ENCODE data around the gene TACC2.

TACC2 gene

GRCh38 chr10:121998462-121998861 lies 9.5 kb downstream of the TACC2 start:
- ChIA-PET POLR2A (no interaction called here), CTCF (no interaction called here)
- H3K4me3 ChIP-seq (ENCODE audit: low read depth, low read length), result no peak overlapping the region
- no peak for TF ChIP-seq CTCF (IDR thresholded peaks at IDR 0.05; ENCODE audit: insufficient read depth, low read length, missing control alignments)
- no peak for DNase-seq (ENCODE audit: low read depth, low spot score)

DNA sequence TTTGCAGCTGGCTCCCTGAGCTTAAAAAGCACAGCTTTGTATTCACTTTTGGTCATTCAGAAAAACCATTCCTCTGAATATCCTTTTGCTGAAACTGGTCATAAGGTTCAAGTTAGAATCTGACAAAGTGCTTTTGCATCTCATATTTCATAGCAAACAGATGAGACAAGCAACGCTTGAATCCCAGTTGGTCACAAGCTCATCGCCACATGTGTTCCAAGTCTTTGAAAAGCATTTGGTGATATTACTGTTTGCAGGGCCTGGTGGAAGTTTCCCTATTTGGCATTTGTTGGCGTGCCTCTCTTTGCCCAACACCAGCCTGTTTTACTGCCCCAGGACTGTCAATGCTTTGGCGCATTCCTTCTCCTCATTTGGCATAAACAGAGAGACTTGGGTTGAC lies 10.3 kb downstream of the TACC2 start:
- no peak for DNase-seq (ENCODE audit: low read depth, low spot score)
- no peak for TF ChIP-seq CTCF (IDR thresholded peaks at IDR 0.05; ENCODE audit: insufficient read depth, low read length, missing control alignments)
- POLR2A ChIA-PET, result interaction anchor here (0.8 kb wide), 1 partner anchor 25 kb away, joined by 3 read pairs; the partner anchor contains the start of gene NSMCE4A
- H3K4me3 ChIP-seq (ENCODE audit: low read depth, low read length), result no peak overlapping the region
- CTCF ChIA-PET, result no interaction called here

DNA sequence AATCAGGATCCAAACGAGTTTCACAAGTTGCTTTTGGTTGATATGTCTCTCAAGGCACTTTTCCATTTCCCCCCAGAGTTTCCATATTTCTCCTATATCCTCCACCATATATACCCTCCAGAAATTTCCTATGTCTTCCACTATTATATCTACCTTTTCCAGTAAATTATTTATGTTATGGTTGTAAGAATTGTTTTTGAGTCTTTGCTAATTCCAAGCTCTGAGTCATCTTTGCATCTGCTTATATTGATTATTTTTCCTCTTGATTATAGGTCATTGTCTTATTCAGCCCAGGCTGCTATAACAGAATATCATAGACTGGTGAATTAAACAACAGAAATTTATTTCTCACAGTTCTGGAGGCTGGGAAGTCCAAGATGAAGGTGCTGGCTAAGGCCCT lies 12.7 kb downstream of the TACC2 start:
- DNase-seq (ENCODE audit: low read depth, low spot score), result no peak
- ChIA-PET POLR2A (no interaction called here), CTCF (no interaction called here)
- no peak overlapping the region for H3K4me3 ChIP-seq (ENCODE audit: low read depth, low read length)
- TF ChIP-seq CTCF (IDR thresholded peaks at IDR 0.05; ENCODE audit: insufficient read depth, low read length, missing control alignments), result no peak

GRCh38 chr10:122007415-122007814 lies 18.5 kb downstream of the TACC2 start:
- no peak for DNase-seq (ENCODE audit: low read depth, low spot score)
- ChIA-PET CTCF (no interaction called here), POLR2A (no interaction called here)
- TF ChIP-seq CTCF (IDR thresholded peaks at IDR 0.05; ENCODE audit: insufficient read depth, low read length, missing control alignments), result no peak
- no peak overlapping the region for H3K4me3 ChIP-seq (ENCODE audit: low read depth, low read length)

DNA sequence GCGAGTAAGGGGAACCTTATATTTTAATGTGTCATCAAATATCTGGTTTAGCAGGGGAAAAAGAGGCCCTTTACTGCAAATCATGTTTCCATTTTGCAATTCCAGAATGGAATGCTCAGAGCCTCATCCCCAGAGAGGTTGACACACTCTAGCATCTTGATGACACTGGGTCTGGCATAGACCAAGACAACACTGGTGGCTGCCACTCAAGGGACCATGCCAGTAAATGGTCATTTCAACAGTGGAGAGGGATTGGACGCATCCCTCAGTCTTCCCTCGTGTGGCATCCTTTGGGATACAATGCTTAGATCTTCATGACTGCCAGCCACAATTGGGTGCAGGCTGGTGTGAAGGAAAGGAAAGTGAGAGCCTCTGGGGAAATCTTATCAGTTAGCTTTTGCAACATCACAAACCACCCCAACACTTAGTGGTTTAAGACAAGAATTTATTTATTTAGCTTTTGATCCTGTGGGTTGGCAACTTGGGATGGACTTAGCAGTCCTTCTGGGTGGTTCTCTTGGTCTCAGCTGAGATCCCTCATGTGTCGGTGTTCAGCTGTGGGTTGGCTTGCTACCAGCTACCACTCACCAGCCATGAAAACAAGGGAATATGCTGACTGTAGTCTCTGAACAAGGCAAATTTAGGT lies 21.6 kb downstream of the TACC2 start:
- no peak for TF ChIP-seq CTCF (IDR thresholded peaks at IDR 0.05; ENCODE audit: insufficient read depth, low read length, missing control alignments)
- ChIA-PET POLR2A (no interaction called here), CTCF (interaction anchor here (1.3 kb wide), 1 partner anchor 10 kb away, joined by 3 read pairs; no protein-coding TSS in a partner anchor)
- no peak overlapping the region for H3K4me3 ChIP-seq (ENCODE audit: low read depth, low read length)
- DNase-seq (ENCODE audit: low read depth, low spot score), result no peak

GRCh38 chr10:122012731-122013130 lies 23.8 kb downstream of the TACC2 start:
- DNase-seq (ENCODE audit: low read depth, low spot score), result no peak
- no peak for TF ChIP-seq CTCF (IDR thresholded peaks at IDR 0.05; ENCODE audit: insufficient read depth, low read length, missing control alignments)
- CTCF ChIA-PET, result no interaction called here
- POLR2A ChIA-PET, result no interaction called here
- H3K4me3 ChIP-seq (ENCODE audit: low read depth, low read length), result no peak overlapping the region
